MV-4-11 (cell line): ENCODE data around the gene CDC25A.
A peak's percentile ranks its signal among the peaks of the same experiment; 100 is the strongest.
"Not testable (repeated sequence)": the region's sequence is repeated elsewhere in the genome, so short reads cannot be mapped to it uniquely, and the experiment has no call there.

Experiments used
- DNase-seq: peaks from one replicate; lab custom pipeline; 2025; lab: John Stamatoyannopoulos, UW

The CDC25A gene

GRCh38 chr3:48188266-48189201, at the start of gene CDC25A:
TSS of gene CDC25A (minus strand) at chr3:48188417. CDS start at chr3:48187947, 470 bp downstream.
- DNase-seq: peak; percentile 99

GRCh38 chr3:48236531-48236930, 48.3 kb upstream of the CDC25A start:
- peak; percentile 21 for DNase-seq

- DNase-seq: peak; percentile 83
Observed at GRCh38 chr3:48233542-48233941, 45.3 kb upstream of the CDC25A start.

- DNase-seq: peak; percentile 89
Observed at GRCh38 chr3:48232734-48233133, 44.5 kb upstream of the CDC25A start.

- no peak for DNase-seq
Observed at GRCh38 chr3:48232232-48232631, 44.0 kb upstream of the CDC25A start.

- DNase-seq: no peak
Observed at GRCh38 chr3:48226939-48227338, 38.7 kb upstream of the CDC25A start.

GRCh38 chr3:48225587-48225986, 37.4 kb upstream of the CDC25A start:
- DNase-seq: no peak

GRCh38 chr3:48222616-48223513, 34.6 kb upstream of the CDC25A start, which contains the start of gene CAMP:
TSS of gene CAMP (plus strand) at chr3:48223495. CDS start at chr3:48223512, 17 bp downstream.
- DNase-seq: peak; percentile 99

GRCh38 chr3:48220746-48221145, 32.5 kb upstream of the CDC25A start:
- DNase-seq: no peak

GRCh38 chr3:48219543-48219942, 31.3 kb upstream of the CDC25A start:
- no peak for DNase-seq

GRCh38 chr3:48218537-48218936, 30.3 kb upstream of the CDC25A start:
- DNase-seq: no peak

- DNase-seq: peak; percentile 12
Observed at GRCh38 chr3:48217449-48217848, 29.2 kb upstream of the CDC25A start.

GRCh38 chr3:48215876-48216275, 27.7 kb upstream of the CDC25A start:
- no peak for DNase-seq

- DNase-seq: peak; percentile 61
Observed at GRCh38 chr3:48215466-48215865, 27.2 kb upstream of the CDC25A start.

GRCh38 chr3:48215019-48215418, 26.8 kb upstream of the CDC25A start:
- no peak for DNase-seq

GRCh38 chr3:48214225-48214624, 26.0 kb upstream of the CDC25A start:
- no peak for DNase-seq

GRCh38 chr3:48211776-48212175, 23.6 kb upstream of the CDC25A start:
- not testable (repeated sequence) for DNase-seq

GRCh38 chr3:48210534-48210933, 22.3 kb upstream of the CDC25A start:
- DNase-seq: not testable (repeated sequence)

- DNase-seq: no peak
Observed at GRCh38 chr3:48209445-48209844, 21.2 kb upstream of the CDC25A start.

- no peak for DNase-seq
Observed at GRCh38 chr3:48208076-48208475, 19.9 kb upstream of the CDC25A start.

GRCh38 chr3:48202632-48203031, 14.4 kb upstream of the CDC25A start:
- DNase-seq: no peak

GRCh38 chr3:48199117-48199516, 10.9 kb upstream of the CDC25A start:
- DNase-seq: no peak

- DNase-seq: peak; percentile 5
Observed at GRCh38 chr3:48196611-48197010, 8.4 kb upstream of the CDC25A start.
